Left lung (tissue), 10 donors: Measurements from ENCODE around the gene HADHA. TPM values are rescaled to one million over a fixed set of nuclear protein-coding genes. Genes with fewer than 3 reads are reported as not detected.

Experiments
- ATAC-seq: fragments of 200-7000 bp; cut with Tn5 transposase; one replicate; pipeline ENCODE4 v1.9.1; 2020; ENCODE audit warnings: moderate library complexity
- DNase-seq, 4 donors: peaks; one replicate each; pipeline ENCODE4 v3.0.0-alpha.2; 2013 to 2020
- H3K27ac ChIP-seq, 2 donors: fragments of 200-600 bp; sonication (generic) in 1 of 2; one replicate each; pipeline versions ENCODE4 v1.5.0 to v1.8.0; 2020 to 2021
- H3K27me3 ChIP-seq, 2 donors: fragments of 200-600 bp; sonication (generic) in 1 of 2; one replicate each; pipeline versions ENCODE4 v1.5.0 to v1.8.0; 2020 to 2021
- H3K36me3 ChIP-seq, 2 donors: fragments of 200-600 bp; sonication (generic) in 1 of 2; one replicate each; pipeline versions ENCODE4 v1.5.0 to v1.8.0; 2020 to 2021
- H3K4me1 ChIP-seq, 2 donors: fragments of 200-600 bp; one replicate each; pipeline ENCODE4 v1.8.0; 2021
- H3K4me3 ChIP-seq, 2 donors: fragments of 200-600 bp; sonication (generic) in 1 of 2; one replicate each; pipeline versions ENCODE4 v1.5.0 to v1.8.0; 2020 to 2021; ENCODE audit warnings: mild to moderate bottlenecking in 1 of 2
- H3K9me3 ChIP-seq, 2 donors: fragments of 200-600 bp; sonication (generic) in 1 of 2; one replicate each; pipeline versions ENCODE4 v1.5.0 to v1.8.0; 2020 to 2021
- intact Hi-C, 2 donors: fragments of 100-400 bp; cut with DNase I; formaldehyde crosslinking; loops; one replicate each; pipeline versions ENCODE4 v1.11.2 to v1.14.2; 2022
- polyA plus RNA-seq, 6 donors: library from polyadenylated mRNA; unstranded; fragments of 120-200 nt; gene quantifications; one replicate each; pipeline ENCODE4 v1.2.1, GENCODE V29; 2013; ENCODE audit not compliant: insufficient read length in 6 of 6
- total RNA-seq, 2 donors: library from RNA; stranded (reverse); fragmentation: NEBNext Ultra II Directional; extraction: Animal tissue kit (Norgen Biotek cat#: 25700); gene quantifications; one replicate each; pipeline ENCODE4 v1.2.1, GENCODE V29; 2021
- TF ChIP-seq, protein P1 (sequence below), 2 donors: fragments of 200-600 bp; sonication (generic) in 1 of 2; IDR thresholded peaks; one replicate each; pipeline versions ENCODE4 v1.5.0 to v1.8.0; 2021; ENCODE audit warnings: antibody characterized with exemption in 2 of 2
- donor health status: DM: no; HTN: yes; CAD: no.
- donor health status: DM: no; HTN: no; CAD: no.

The HADHA gene
- total and polyA plus RNA-seq, 8 donors = 126 to 241 (median 198) TPM

DNA sequence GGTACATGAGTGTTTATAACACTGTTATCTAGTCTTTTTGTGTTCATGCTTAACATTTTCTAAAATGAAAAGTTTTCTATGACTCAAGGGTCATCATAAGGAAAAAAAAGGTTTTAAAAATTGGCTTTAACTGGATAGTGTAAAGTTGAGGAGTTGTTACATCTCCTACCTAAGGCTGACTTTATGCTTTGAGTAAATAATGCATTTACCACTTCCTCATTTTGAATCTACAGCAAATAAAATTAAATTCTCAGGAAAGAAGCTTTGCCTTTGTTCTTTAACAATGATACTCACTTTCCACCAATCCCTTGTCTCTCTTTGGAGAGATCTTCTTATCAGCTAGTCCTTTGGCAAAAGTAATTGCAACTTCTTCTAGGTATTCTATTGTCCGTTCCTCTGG, 29.7 kb downstream of the HADHA start:
- H3K36me3 ChIP-seq = peaks cover 3 to 97% of the 10 kb centered on the region in 2 donors
- DNase-seq = no peak
- intact Hi-C loops = no loop called here

DNA sequence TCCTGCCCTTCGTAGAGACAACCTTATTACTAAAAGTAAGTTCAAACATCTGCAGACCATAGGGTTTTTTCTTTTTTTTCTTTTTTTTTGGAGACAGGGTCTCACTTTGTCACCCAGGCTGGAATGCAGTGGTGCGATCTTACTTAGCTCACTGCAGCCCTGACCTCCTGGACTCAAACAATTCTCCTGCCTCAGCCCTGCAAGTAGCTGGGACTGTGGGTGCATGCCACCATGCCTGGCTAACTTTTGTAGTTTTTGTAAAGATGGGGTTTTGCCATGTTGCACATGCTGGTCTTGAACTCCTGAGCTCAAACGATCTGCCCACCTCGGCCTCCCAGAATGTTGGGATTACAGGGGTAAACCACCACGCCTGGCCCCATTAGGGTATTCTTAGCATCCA, 32.4 kb downstream of the HADHA start:
- peaks cover 3 to 100% of the 10 kb centered on the region in 2 donors for H3K36me3 ChIP-seq
- TF ChIP-seq, protein P1, sequence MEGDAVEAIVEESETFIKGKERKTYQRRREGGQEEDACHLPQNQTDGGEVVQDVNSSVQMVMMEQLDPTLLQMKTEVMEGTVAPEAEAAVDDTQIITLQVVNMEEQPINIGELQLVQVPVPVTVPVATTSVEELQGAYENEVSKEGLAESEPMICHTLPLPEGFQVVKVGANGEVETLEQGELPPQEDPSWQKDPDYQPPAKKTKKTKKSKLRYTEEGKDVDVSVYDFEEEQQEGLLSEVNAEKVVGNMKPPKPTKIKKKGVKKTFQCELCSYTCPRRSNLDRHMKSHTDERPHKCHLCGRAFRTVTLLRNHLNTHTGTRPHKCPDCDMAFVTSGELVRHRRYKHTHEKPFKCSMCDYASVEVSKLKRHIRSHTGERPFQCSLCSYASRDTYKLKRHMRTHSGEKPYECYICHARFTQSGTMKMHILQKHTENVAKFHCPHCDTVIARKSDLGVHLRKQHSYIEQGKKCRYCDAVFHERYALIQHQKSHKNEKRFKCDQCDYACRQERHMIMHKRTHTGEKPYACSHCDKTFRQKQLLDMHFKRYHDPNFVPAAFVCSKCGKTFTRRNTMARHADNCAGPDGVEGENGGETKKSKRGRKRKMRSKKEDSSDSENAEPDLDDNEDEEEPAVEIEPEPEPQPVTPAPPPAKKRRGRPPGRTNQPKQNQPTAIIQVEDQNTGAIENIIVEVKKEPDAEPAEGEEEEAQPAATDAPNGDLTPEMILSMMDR (IDR thresholded peaks at IDR 0.05) = no peak
- H3K4me1 ChIP-seq = no peaks in the 10 kb centered on the region
- DNase-seq (no peak), ATAC-seq (no peak)
- H3K4me3 ChIP-seq = no peak overlapping the region
- H3K27ac ChIP-seq = no peak overlapping the region
- H3K27me3 ChIP-seq = no peaks in the 10 kb centered on the region
- no peaks in the 10 kb centered on the region for H3K9me3 ChIP-seq
- intact Hi-C loops = no loop called here

More for the DNA sequence above, 29.7 kb downstream of the HADHA start:
- H3K4me1 ChIP-seq = no peaks in the 10 kb centered on the region
- H3K27me3 ChIP-seq = no peaks in the 10 kb centered on the region
- no peak overlapping the region for H3K27ac ChIP-seq
- TF ChIP-seq, protein P1 (IDR thresholded peaks at IDR 0.05) = no peak
- no peak for ATAC-seq
- H3K9me3 ChIP-seq = no peaks in the 10 kb centered on the region
- H3K4me3 ChIP-seq = no peak overlapping the region

DNA sequence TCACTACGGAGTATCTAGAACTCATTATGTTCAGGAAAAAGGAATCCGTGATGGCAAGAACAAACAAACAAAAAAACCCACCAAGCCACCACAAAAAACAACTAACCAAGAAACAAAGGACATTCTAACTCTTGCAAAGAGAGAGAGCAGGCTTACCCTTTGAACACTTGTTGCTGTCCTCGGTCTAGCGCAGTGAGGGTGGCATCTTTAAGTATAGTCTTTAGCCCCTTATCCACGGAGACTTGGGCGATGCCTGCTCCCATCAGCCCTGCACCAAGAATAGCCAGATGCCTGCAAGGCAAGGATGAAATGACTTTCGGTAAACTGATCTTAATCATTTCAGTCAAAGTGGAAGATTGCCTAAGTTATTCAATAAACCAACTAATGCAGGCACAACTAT, 40.5 kb downstream of the HADHA start:
- intact Hi-C loops = no loop called here
- TF ChIP-seq, protein P1 (IDR thresholded peaks at IDR 0.05) = no peak
- peaks cover 3 to 99% of the 10 kb centered on the region in 2 donors for H3K36me3 ChIP-seq
- H3K4me1 ChIP-seq = no peaks in the 10 kb centered on the region
- H3K4me3 ChIP-seq = no peak overlapping the region
- no peak for DNase-seq
- no peak for ATAC-seq
- H3K27ac ChIP-seq = no peak overlapping the region
- no peaks in the 10 kb centered on the region for H3K27me3 ChIP-seq
- no peaks in the 10 kb centered on the region for H3K9me3 ChIP-seq

DNA sequence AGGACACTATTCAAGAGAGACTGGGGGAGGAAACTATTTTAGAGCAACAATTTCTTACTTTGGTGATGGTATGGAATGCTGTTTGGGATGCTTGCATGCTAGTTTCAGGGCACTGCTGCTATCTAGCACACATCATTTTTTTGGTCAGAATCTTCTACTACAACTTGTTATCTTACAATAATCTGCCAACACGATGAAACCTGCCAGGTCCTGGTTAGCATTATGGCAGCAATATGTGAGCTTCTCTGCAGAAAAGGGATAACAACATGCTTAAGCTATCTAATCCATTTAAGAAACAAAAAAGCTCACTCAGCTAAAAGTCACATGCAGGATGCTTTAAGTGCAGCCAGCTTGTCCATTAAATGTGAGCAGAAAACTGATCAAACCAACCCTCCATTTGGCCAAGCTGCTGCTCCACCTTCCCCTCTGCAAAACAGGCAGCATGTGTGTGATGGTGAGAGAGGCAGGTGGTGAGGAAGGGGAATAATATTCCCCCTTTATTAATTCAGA, 41.4 kb downstream of the HADHA start:
- H3K36me3 ChIP-seq = peaks cover 3 to 99% of the 10 kb centered on the region in 2 donors

DNA sequence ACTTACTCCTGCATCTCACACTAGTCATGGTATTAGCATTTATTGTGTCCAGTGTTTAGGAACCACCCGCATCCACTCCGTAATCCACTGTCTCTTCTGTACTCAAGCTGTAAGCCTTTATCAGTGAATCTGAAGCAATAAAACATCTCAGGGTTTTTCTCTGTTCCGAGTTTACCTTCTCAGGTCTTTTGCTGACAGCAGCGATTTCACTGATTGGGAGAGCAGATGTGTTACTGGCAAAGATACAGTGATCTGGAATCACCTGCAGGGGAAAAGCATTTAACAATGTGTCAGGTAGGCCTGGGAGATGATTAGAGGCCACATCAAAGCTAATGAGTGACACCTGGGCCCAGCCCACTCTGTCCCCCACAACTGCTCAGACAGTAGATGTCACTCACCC, 46.9 kb downstream of the HADHA start:
- H3K4me1 ChIP-seq = no peaks in the 10 kb centered on the region
- TF ChIP-seq, protein P1 (IDR thresholded peaks at IDR 0.05) = no peak
- H3K9me3 ChIP-seq = no peaks in the 10 kb centered on the region
- no peaks in the 10 kb centered on the region for H3K27me3 ChIP-seq
- no peak for DNase-seq
- no peak for ATAC-seq
- H3K4me3 ChIP-seq = no peak overlapping the region
- H3K36me3 ChIP-seq = peaks cover 3 to 100% of the 10 kb centered on the region in 2 donors
- H3K27ac ChIP-seq = no peak overlapping the region
- intact Hi-C loops = no loop called here

More for the DNA sequence above, 41.4 kb downstream of the HADHA start:
- Histone ChIP-seq H3K4me1 (no peaks in the 10 kb centered on the region), H3K27me3 (no peaks in the 10 kb centered on the region), H3K4me3 (no peak overlapping the region), H3K9me3 (no peaks in the 10 kb centered on the region), H3K27ac (no peak overlapping the region)
- ATAC-seq (no peak), DNase-seq (no peak)
- TF ChIP-seq, protein P1 (IDR thresholded peaks at IDR 0.05) = no peak
- intact Hi-C loops = no loop called here
